ENCODE data around the gene NPB.

NPB gene

DNA sequence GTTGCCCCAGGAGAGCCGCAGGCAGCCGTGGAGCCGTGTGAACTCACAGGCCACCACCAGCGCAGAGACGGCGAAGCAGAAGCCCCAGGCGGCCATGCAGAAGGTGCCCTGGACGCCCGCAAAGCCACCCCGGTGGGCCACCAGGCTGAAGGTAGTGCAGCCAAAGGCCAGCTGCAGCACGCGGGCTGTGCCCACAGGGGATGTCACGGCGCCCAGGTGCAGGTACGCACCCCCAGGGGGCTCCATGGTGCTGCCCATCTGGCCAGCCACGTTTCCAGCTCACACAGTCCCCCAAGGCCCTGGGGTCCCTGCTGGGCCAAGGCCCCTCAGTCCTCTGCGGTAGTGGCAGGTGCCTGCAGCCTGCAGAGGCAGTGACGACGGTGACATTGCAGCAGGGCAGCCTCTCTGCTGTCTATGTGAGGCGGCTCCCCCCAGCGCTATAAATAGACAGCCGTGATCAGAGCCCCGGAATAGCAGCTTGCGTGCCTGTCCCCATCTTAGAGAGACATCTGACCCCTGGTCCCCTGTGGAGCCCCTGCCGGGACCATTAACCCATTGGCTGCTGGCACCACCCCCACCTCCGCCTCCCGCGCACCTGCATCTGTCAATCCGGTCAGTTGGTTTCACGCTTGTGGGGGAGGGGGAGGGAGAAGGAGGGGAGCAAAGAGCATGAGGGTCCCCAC is 39.6 kb downstream of the NPB start:
- no peak for DNase-seq

GRCh38 chr17:81942167-81942553 is 40.1 kb downstream of the NPB start:
- no peak for DNase-seq

DNA sequence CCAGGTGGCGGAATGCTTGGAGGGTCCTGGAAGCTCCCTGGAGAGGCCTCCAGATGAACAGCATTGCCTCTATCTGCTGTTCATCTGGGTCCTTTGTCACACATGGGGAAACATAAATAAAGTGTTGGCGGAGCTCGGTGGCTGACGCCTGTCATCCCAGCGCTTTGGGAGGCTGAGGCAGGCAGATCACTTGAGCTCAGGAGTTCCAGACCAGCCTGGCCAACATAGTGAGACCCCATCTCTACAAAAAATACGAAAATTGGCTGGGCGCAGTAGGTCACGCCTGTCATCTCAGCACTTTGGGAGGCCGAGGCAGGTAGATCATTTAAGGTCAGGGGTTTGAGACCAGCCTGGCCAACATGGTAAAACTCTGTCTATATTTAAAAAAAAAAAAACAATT is 42.8 kb downstream of the NPB start:
- no peak for DNase-seq

GRCh38 chr17:81947189-81947588 is 45.2 kb downstream of the NPB start, which contains the start of gene MYADML2:
Gene MYADML2 (minus strand): TSS chr17:81947233. CDS start chr17:81941741, 5,492 bp downstream.
- no peak for DNase-seq

DNA sequence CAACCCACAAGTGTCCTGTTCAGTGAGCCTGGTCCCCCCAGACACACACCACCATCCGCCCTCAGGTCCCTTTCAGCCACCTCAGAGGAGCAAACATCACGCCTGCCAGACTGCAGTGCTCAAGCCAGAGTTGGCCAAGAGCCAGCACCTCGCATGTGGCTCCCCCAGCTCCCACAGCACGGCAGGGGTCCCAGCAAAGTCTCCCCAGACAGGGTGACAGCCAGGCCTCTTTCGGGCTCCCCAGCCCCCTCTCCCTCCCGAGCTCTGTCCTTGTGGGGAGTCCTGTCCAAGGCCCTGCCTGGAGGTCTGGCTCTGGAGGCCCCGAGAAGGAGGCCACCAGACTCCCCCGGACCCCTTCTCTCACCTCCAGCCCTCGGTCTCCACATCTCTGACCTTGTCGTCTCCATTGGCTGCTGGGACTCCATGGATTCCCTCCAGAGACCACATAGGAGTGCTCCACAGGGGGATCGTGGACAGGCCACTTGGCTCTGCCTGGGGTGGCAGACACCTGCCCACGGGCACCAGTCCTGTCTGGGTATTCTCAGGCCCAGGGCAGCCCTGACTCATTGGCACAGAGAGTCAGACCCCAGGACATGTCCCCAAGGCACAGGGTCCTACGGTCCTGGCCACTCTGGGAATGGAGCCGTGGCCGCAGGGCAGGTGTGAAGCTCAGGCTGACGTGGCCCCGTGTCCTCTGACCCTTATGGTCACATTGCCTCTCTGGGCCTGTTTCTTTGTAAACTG is 46.8 kb downstream of the NPB start:
- DNase-seq, result no peak

DNA sequence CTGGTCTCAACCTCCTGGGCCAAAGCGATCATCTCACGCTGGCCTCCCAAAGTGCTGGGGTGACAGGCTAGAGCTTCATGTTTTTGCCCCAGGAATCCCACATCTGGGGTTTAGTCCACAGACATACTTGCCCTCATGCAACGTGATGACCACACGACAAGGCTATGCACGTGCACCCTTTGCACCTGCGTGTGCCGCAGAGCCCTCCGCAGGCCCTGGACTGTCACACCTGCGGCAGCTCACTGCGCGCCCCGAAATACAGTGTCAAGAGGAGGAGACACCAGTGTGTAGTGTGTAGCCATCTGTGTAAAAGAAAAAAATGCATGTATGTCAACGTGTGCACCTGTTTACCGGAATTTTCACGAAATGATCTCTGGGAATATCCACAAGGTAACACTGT is 48.5 kb downstream of the NPB start:
- no peak for DNase-seq

DNA sequence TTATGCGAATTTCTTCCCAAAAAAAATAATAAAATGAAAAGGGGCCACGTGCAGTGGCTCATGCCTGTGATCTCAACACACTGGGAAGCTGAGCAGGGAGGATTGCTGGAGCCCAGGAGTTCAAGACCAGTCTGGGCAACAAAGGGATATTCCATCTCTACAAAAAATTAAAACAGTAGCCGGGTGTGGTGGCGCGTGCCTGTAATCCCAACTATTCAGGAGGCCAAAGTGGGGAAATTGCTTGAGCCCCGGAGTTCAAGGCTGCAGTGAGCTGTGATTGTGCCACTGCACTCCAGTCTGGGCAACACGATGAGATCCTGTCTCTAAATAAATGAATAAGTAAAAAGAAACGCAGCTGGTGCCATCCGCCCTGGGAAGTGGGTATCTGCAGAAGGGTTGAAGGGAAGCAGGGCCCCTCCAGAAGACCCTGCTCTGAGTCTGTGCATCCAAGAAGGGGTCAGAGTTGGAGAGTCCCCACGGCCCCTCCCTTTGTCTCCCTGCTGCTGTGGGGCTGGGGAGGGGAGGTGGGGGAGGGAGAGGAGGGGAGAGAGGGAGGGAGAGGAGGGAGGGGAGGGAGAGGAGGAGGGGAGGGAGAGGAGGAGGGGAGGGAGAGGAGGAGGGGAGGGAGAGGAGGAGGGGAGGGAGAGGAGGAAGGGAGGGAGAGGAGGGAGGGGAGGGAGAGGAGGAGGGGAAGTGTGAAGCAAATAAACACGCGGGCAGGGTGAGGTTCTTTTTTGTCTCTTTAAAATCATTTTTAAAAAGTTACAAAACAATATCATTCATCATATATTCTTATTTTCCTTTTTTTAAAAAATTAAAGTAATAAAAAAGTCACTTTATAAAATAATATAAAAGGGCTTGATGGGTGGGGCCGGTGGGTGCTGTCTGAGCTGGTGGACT is 50.0 kb downstream of the NPB start:
- no peak for DNase-seq

Measured in activated CD4-positive, alpha-beta T cell treated with anti-CD3 and anti-CD28 coated beads, Interleukin-2, amount 50 U/mL, for 48 hours (primary cell).